IPS-18a (cell line): ENCODE results near the gene GSDME.

ENCODE experiments used
- H3K27ac ChIP-seq: one replicate; pipeline ENCODE4 v1.5.1; 2013; ENCODE audit warnings: low read length
- H3K27me3 ChIP-seq: one replicate; pipeline ENCODE4 v1.6.1; 2013; ENCODE audit warnings: mild to moderate bottlenecking, low read length; ENCODE audit not compliant: control insufficient read depth, insufficient read depth
- H3K36me3 ChIP-seq: one replicate; pipeline ENCODE4 v1.6.1; 2013; ENCODE audit warnings: low read depth, low read length; ENCODE audit not compliant: control insufficient read depth
- H3K4me1 ChIP-seq: one replicate; pipeline ENCODE4 v1.6.1; 2013; ENCODE audit warnings: low read depth, low read length; ENCODE audit not compliant: control insufficient read depth
- H3K4me3 ChIP-seq: one replicate; pipeline ENCODE4 v1.5.1; 2013; ENCODE audit warnings: low read length
- H3K9ac ChIP-seq: one replicate; pipeline ENCODE4 v1.6.1; 2013; ENCODE audit warnings: mild to moderate bottlenecking, low read length, moderate library complexity
- H3K9me3 ChIP-seq: one replicate; pipeline ENCODE4 v1.6.1; 2013; ENCODE audit warnings: low read depth, low read length; ENCODE audit not compliant: control insufficient read depth

The GSDME gene

GRCh38 chr7:24690251-24690650 lies 67.0 kb downstream of the GSDME start:
- H3K4me3 ChIP-seq: no peak overlapping the region
- no peaks in the 10 kb centered on the region for H3K27me3 ChIP-seq
- H3K36me3 ChIP-seq: peaks cover 10% of the 10 kb centered on the region
- no peaks in the 10 kb centered on the region for H3K9me3 ChIP-seq
- no peak overlapping the region for H3K27ac ChIP-seq
- peaks cover 5% of the 10 kb centered on the region for H3K4me1 ChIP-seq
- no peak overlapping the region for H3K9ac ChIP-seq

- Histone ChIP-seq H3K9ac (no peak overlapping the region), H3K9me3 (no peaks in the 10 kb centered on the region), H3K27me3 (no peaks in the 10 kb centered on the region), H3K4me1 (peaks cover 10% of the 10 kb centered on the region), H3K36me3 (peaks cover 21% of the 10 kb centered on the region), H3K27ac (no peak overlapping the region), H3K4me3 (no peak overlapping the region)
These were observed 71.6 kb downstream of the GSDME start for GRCh38 chr7:24685708-24686107.

GRCh38 chr7:24670782-24671181 lies 86.5 kb downstream of the GSDME start:
- Histone ChIP-seq H3K27me3 (no peaks in the 10 kb centered on the region), H3K36me3 (peaks cover 20% of the 10 kb centered on the region), H3K27ac (no peak overlapping the region), H3K4me1 (peaks cover 8% of the 10 kb centered on the region), H3K9me3 (no peaks in the 10 kb centered on the region), H3K4me3 (no peak overlapping the region), H3K9ac (no peak overlapping the region)

GRCh38 chr7:24669971-24670591 lies 87.2 kb downstream of the GSDME start:
- Histone ChIP-seq H3K36me3 (peaks cover 24% of the 10 kb centered on the region), H3K4me1 (peaks cover 14% of the 10 kb centered on the region), H3K27ac (peak overlapping the region; percentile 20), H3K9me3 (no peaks in the 10 kb centered on the region), H3K4me3 (no peak overlapping the region), H3K9ac (no peak overlapping the region), H3K27me3 (no peaks in the 10 kb centered on the region)

GRCh38 chr7:24668927-24669635 lies 88.2 kb downstream of the GSDME start:
- no peaks in the 10 kb centered on the region for H3K27me3 ChIP-seq
- peaks cover 24% of the 10 kb centered on the region for H3K36me3 ChIP-seq
- no peak overlapping the region for H3K4me3 ChIP-seq
- H3K27ac ChIP-seq: no peak overlapping the region
- no peak overlapping the region for H3K9ac ChIP-seq
- H3K9me3 ChIP-seq: no peaks in the 10 kb centered on the region
- H3K4me1 ChIP-seq: peaks cover 18% of the 10 kb centered on the region

GRCh38 chr7:24665564-24666294 lies 91.5 kb downstream of the GSDME start:
- Histone ChIP-seq H3K9ac (no peak overlapping the region), H3K4me3 (no peak overlapping the region), H3K9me3 (no peaks in the 10 kb centered on the region), H3K36me3 (peaks cover 22% of the 10 kb centered on the region), H3K4me1 (peaks cover 22% of the 10 kb centered on the region), H3K27me3 (no peaks in the 10 kb centered on the region), H3K27ac (no peak overlapping the region)

- H3K27me3 ChIP-seq: no peaks in the 10 kb centered on the region
- H3K4me1 ChIP-seq: peaks cover 21% of the 10 kb centered on the region
- no peaks in the 10 kb centered on the region for H3K9me3 ChIP-seq
- no peak overlapping the region for H3K9ac ChIP-seq
- H3K36me3 ChIP-seq: peaks cover 7% of the 10 kb centered on the region
- no peak overlapping the region for H3K4me3 ChIP-seq
- H3K27ac ChIP-seq: no peak overlapping the region
These were observed 96.7 kb downstream of the GSDME start for GRCh38 chr7:24660546-24660945.

GRCh38 chr7:24659505-24659904 lies 97.8 kb downstream of the GSDME start:
- Histone ChIP-seq H3K27me3 (no peaks in the 10 kb centered on the region), H3K4me1 (peaks cover 12% of the 10 kb centered on the region), H3K9me3 (no peaks in the 10 kb centered on the region), H3K4me3 (no peak overlapping the region), H3K36me3 (peaks cover 3% of the 10 kb centered on the region), H3K27ac (peak overlapping the region; percentile 16), H3K9ac (no peak overlapping the region)

- no peak overlapping the region for H3K9ac ChIP-seq
- H3K4me3 ChIP-seq: no peak overlapping the region
- no peaks in the 10 kb centered on the region for H3K27me3 ChIP-seq
- peaks cover 3% of the 10 kb centered on the region for H3K36me3 ChIP-seq
- H3K4me1 ChIP-seq: peaks cover 8% of the 10 kb centered on the region
- H3K27ac ChIP-seq: no peak overlapping the region
- no peaks in the 10 kb centered on the region for H3K9me3 ChIP-seq
These were observed 99.3 kb downstream of the GSDME start for GRCh38 chr7:24657980-24658379.

- Histone ChIP-seq H3K9me3 (no peaks in the 10 kb centered on the region), H3K36me3 (peaks cover 3% of the 10 kb centered on the region), H3K4me3 (no peak overlapping the region), H3K4me1 (peaks cover 8% of the 10 kb centered on the region), H3K27me3 (no peaks in the 10 kb centered on the region), H3K27ac (no peak overlapping the region), H3K9ac (no peak overlapping the region)
These were observed 100.7 kb downstream of the GSDME start for GRCh38 chr7:24656608-24657007.

- no peak overlapping the region for H3K27ac ChIP-seq
- no peak overlapping the region for H3K4me3 ChIP-seq
- no peaks in the 10 kb centered on the region for H3K9me3 ChIP-seq
- H3K27me3 ChIP-seq: no peaks in the 10 kb centered on the region
- no peak overlapping the region for H3K9ac ChIP-seq
- no peaks in the 10 kb centered on the region for H3K4me1 ChIP-seq
- peaks cover 16% of the 10 kb centered on the region for H3K36me3 ChIP-seq
These were observed 103.0 kb downstream of the GSDME start for GRCh38 chr7:24654305-24654704.
